Adrenal gland (tissue), 12 donors: ENCODE data around the gene RARRES1. TPM values are rescaled to one million over a fixed set of nuclear protein-coding genes. Genes with fewer than 3 reads are reported as not detected.

Source experiments
- DNase-seq, 7 donors: peaks; one replicate each; pipeline ENCODE4 v3.0.0-alpha.2; 2019 to 2020
- H3K27ac ChIP-seq, 5 donors: fragments of 200-600 bp; sonication (generic) in 4 of 5; 1 replicate in 3 of 5; 2 replicates in 2 of 5; pipeline versions ENCODE4 v1.5.1 to v1.8.0; 2016 to 2020; ENCODE audit warnings: mild to moderate bottlenecking in 1 of 5
- H3K27me3 ChIP-seq: fragments of 200-600 bp; 2 replicates; pipeline ENCODE4 v1.8.0; 2021
- H3K36me3 ChIP-seq, 2 donors: fragments of 200-600 bp; replicated peaks in 1 of 2; 1 replicate in 1 of 2; 2 replicates in 1 of 2; pipeline versions ENCODE4 v1.5.1 to v1.8.0; 2018 to 2022
- H3K4me1 ChIP-seq, 2 donors: fragments of 200-600 bp; replicated peaks in 1 of 2; 1 replicate in 1 of 2; 2 replicates in 1 of 2; pipeline versions ENCODE4 v1.5.1 to v1.8.0; 2018 to 2021
- H3K4me3 ChIP-seq, 4 donors: fragments of 200-600 bp; sonication (generic) in 3 of 4; one replicate each; pipeline ENCODE4 v1.5.1; 2016 to 2018
- H3K9me3 ChIP-seq, 3 donors: fragments of 200-600 bp; sonication (generic) in 1 of 3; replicated peaks in 1 of 3; 1 replicate in 2 of 3; 2 replicates in 1 of 3; pipeline versions ENCODE4 v1.5.1 to v1.8.0; 2016 to 2021
- POLR2A ChIP-seq, 2 donors: fragments of 450-650 bp; IDR thresholded peaks; one replicate each; pipeline ENCODE4 v1.6.1; 2017; ENCODE audit warnings: antibody characterized with exemption in 2 of 2, mild to moderate bottlenecking in 2 of 2, moderate library complexity in 1 of 2
- WGBS, 4 donors: extraction: QIAGEN DNeasy Blood & Tissue Kit in 2 of 4; methylation state at CpG; one replicate each; pipeline versions ENCODE4 v1.1.5 to v1.1.7; 2013 to 2017; 5-methylcytosine and 5-hydroxymethylcytosine counted together
- intact Hi-C, 2 donors: fragments of 100-400 bp; cut with DNase I; formaldehyde crosslinking; loops; one replicate each; pipeline versions ENCODE4 v1.14.1 to v1.15.0; 2022 to 2023
- polyA plus RNA-seq, 3 donors: library from polyadenylated mRNA; stranded (reverse); fragments of 200-250 nt in 2 of 3; fragments of 350-450 nt in 1 of 3; fragmentation: Illumina TruSeq in 1 of 3; extraction: RNeasy Lipid Tissue Mini Kit (QIAGEN cat#74804) in 1 of 3; gene quantifications; one replicate each; pipeline ENCODE4 v1.2.3, GENCODE V29; 2013 to 2014
- total RNA-seq, 9 donors: library from RNA; depleted of rRNA in 4 of 9; stranded (reverse); fragments of >200 nt in 4 of 9; fragments of 120-200 nt in 1 of 9; fragmentation: NEBNext Ultra II Directional in 1 of 9; extraction: Animal tissue kit (Norgen Biotek cat#: 25700) in 1 of 9; gene quantifications; one replicate each; pipeline versions ENCODE4 v1.1.0 to v1.2.4, GENCODE V29; 2013 to 2023
- TF ChIP-seq, protein P1 (sequence below), 6 experiments: fragments of 450-650 bp in 4 of 6; fragments of 200-600 bp in 2 of 6; sonication (generic) in 1 of 6; IDR thresholded peaks; 1 replicate in 5 of 6; 2 replicates in 1 of 6; pipeline versions ENCODE4 v1.5.1 to v1.8.0; 2016 to 2021; ENCODE audit warnings: antibody characterized with exemption in 6 of 6, mild to moderate bottlenecking in 2 of 6, moderate library complexity in 1 of 6
- donor health status: healthy with polysubstance abuse.
- donor health status: Bipolar disorder and iron deficiency.
- donor health status: DM: yes; HTN: yes; CAD: no.
- donor health status: DM: no; HTN: no; CAD: no.
- donor health status: DM: no; HTN: no; CAD: no.
- donor health status: DM: yes; HTN: yes; CAD: no.

Gene RARRES1
- total and polyA plus RNA-seq, 12 donors = 2.1 to 204 (median 17.7) TPM

DNA sequence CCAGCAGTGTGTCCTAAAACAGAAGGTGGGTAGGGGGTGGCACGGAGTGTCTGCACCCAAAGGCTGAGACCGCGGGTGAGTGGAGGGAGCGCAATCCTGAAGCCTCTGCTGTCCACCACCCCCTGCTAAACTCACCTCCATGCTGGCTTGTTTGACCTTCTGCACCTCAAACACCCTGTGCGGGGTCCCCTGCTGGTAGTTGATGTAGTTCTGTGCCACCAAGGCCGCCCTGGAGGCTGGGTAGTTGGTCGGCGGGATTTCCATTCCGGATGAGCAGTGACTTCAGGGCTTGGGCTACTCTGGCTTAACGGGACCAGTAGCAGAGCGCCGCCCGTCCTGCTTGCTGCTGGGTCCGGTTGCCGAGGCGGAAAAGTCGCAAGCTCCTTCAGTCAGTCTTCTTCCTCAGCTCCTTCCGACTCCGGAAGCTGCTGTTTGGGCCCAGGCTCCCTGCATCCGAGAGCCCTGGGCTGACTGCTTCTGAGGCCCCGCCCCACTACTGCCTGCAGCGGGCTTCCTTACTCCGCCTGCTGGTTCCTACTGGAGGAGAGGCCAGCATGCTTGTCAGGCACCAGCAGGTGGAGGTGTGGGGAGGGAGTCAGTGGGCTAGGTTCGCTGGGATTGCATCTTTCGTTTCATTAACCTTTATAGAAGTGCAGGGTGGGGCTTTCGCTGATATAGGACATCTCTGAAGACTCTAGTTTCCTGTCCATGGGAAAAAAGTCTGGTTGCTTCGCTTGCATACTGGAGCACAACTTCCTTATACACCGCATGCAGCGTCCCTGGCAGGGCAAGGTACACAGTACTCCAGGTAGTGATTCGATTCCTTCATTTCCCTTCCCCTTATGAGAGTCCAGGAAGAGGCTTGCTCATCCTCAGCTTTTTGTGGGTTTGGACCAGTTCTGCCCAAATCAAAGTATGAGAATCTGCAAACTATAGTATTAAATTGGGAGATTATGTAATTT lies 59.8 kb downstream of the RARRES1 start, which contains the start of gene LXN:
Gene LXN, minus strand, starts transcription at position 434 of the 962 bp plus-strand sequence. Its CDS starts 170 bp downstream, at position 264.
- Histone ChIP-seq H3K4me3 (peak within 1 kb of the TSS in 2 of 4 donors; percentile 58 to 70), H3K36me3 (peaks cover 0 to 6% of the 10 kb centered on the region in 2 donors), H3K27ac (peak within 1 kb of the TSS; percentile 4 to 86 (median 73)), H3K4me1 (peaks cover 10 to 21% of the 10 kb centered on the region in 2 donors), H3K9me3 (no peaks in the 10 kb centered on the region), H3K27me3 (no peaks in the 10 kb centered on the region)
- intact Hi-C loops = loop anchor here (10.0 kb wide), 2 partner anchors 52 to 122 kb away; no protein-coding TSS in a partner anchor
- peak; percentile 83 to 92 (median 87) for DNase-seq
- 5 to 25% (median 8%) methylated on average over 14 to 30 of the region's 30 CpGs for WGBS, 4 donors
- TF ChIP-seq, protein P1, sequence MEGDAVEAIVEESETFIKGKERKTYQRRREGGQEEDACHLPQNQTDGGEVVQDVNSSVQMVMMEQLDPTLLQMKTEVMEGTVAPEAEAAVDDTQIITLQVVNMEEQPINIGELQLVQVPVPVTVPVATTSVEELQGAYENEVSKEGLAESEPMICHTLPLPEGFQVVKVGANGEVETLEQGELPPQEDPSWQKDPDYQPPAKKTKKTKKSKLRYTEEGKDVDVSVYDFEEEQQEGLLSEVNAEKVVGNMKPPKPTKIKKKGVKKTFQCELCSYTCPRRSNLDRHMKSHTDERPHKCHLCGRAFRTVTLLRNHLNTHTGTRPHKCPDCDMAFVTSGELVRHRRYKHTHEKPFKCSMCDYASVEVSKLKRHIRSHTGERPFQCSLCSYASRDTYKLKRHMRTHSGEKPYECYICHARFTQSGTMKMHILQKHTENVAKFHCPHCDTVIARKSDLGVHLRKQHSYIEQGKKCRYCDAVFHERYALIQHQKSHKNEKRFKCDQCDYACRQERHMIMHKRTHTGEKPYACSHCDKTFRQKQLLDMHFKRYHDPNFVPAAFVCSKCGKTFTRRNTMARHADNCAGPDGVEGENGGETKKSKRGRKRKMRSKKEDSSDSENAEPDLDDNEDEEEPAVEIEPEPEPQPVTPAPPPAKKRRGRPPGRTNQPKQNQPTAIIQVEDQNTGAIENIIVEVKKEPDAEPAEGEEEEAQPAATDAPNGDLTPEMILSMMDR (IDR thresholded peaks at IDR 0.05) = peak; percentile 41 to 78 (median 64)
- peak in 1 of 2 donors; percentile 68 for TF ChIP-seq POLR2A (IDR thresholded peaks at IDR 0.05)

DNA sequence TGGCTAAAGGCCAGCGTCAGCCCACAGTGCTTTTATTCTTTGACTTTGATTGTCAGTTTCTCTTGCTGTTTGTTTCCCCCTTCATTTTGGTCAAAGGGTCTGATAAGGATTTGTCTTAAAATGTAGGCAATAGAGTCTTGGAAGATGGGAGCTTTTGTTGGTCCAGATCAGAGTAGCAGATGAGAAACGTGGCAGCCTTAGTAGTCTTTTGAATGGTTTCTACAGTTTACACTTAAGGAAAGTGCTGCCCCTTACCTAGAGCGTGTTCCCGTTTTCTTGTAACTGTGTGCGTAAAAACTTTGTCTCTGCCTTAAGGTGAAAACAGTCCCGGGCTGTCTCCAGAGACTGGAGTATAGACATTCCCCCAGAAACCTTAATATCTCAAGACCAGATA lies 60.4 kb downstream of the RARRES1 start:
- TF ChIP-seq, protein P1 (IDR thresholded peaks at IDR 0.05) = no peak
- TF ChIP-seq POLR2A (IDR thresholded peaks at IDR 0.05) = no peak
- Histone ChIP-seq H3K27me3 (no peaks in the 10 kb centered on the region), H3K27ac (peak overlapping the region in 4 of 5 donors; percentile 68 to 86 (median 76)), H3K4me3 (peak overlapping the region in 2 of 4 donors; percentile 58 to 70), H3K4me1 (peaks cover 10 to 21% of the 10 kb centered on the region in 2 donors), H3K36me3 (peaks cover 0 to 13% of the 10 kb centered on the region in 2 donors), H3K9me3 (no peaks in the 10 kb centered on the region)
- DNase-seq = no peak
- intact Hi-C loops = loop anchor here (10.0 kb wide), 2 partner anchors 53 to 123 kb away; no protein-coding TSS in a partner anchor
- 6 to 44% (median 24%) methylated on average over 6 of the region's 6 CpGs for WGBS, 4 donors

DNA sequence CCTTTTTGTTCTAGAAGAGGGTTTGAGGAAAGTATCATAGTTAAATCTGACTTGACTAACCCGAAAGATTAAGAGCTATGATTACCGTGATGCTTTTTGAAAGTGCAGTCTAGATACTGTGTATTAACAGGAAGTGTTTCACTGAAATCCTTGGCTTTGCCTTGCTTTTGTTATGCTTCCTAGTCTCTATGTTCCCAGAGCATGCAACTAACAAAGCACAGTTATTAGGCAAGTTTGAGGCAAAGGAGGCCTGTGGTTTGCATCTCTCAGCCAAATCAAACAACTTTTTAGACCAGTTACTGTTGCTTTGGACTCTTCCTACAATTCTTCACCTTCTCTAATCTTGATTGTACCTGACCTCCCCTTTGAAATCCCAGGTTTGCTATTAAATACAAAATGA lies 63.8 kb downstream of the RARRES1 start:
- Histone ChIP-seq H3K4me1 (peaks cover 10 to 21% of the 10 kb centered on the region in 2 donors), H3K27me3 (no peaks in the 10 kb centered on the region), H3K36me3 (peaks cover 0 to 39% of the 10 kb centered on the region in 2 donors), H3K9me3 (no peaks in the 10 kb centered on the region), H3K27ac (peak overlapping the region in 1 of 5 donors; percentile 22), H3K4me3 (no peak overlapping the region)
- 83 to 91% (median 89%) methylated on average over 2 of the region's 2 CpGs for WGBS, 4 donors
- intact Hi-C loops = loop anchor here in 1 of 2 donors (10.0 kb wide), 1 partner anchor 136 kb away; the partner anchor contains the start of gene MFSD1
- no peak for TF ChIP-seq POLR2A (IDR thresholded peaks at IDR 0.05)
- TF ChIP-seq, protein P1 (IDR thresholded peaks at IDR 0.05) = no peak
- no peak for DNase-seq

DNA sequence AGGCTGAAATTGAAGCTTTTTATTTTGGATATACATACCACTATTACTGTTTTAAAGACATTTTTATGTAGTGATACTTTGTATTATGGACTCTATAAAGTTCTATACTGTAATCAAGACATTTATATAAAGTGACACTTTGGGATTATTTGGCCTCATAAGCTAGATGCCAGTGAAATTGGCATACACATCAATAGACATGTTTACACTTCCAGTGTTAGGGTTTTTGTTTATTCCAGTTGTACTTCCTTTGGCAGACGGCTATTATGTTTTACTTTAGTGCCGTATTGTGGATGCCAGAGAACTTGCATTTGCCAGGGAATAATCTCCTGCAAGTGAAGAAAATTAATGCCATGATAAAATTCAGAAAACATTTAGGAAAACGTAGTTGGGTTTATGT lies 65.8 kb downstream of the RARRES1 start:
- Histone ChIP-seq H3K4me1 (peaks cover under 1 to 10% of the 10 kb centered on the region in 2 donors), H3K27ac (no peak overlapping the region), H3K4me3 (no peak overlapping the region), H3K9me3 (no peaks in the 10 kb centered on the region), H3K36me3 (peaks cover 0 to 45% of the 10 kb centered on the region in 2 donors), H3K27me3 (no peaks in the 10 kb centered on the region)
- 80 to 90% (median 84%) methylated on average over 3 of the region's 3 CpGs for WGBS, 4 donors
- TF ChIP-seq, protein P1 (IDR thresholded peaks at IDR 0.05) = no peak
- no peak for TF ChIP-seq POLR2A (IDR thresholded peaks at IDR 0.05)
- intact Hi-C loops = loop anchor here in 1 of 2 donors (10.0 kb wide), 1 partner anchor 138 kb away; the partner anchor contains the start of gene MFSD1
- DNase-seq = no peak
